Lower leg skin (tissue), 4 donors: ENCODE data around the gene STAB1. TPM values are rescaled to one million over a fixed set of nuclear protein-coding genes. Genes with fewer than 3 reads are reported as not detected.

ENCODE experiments used
- DNase-seq, 2 donors: peaks; one replicate each; pipeline ENCODE4 v3.0.0-alpha.2; 2019; ENCODE audit warnings: low spot score in 2 of 2
- H3K4me3 ChIP-seq: fragments of 200-600 bp; sonication (generic); 2 replicates; pipeline ENCODE4 v1.5.1; 2017; ENCODE audit warnings: mild to moderate bottlenecking, low read depth; ENCODE audit not compliant: poor library complexity, severe bottlenecking
- CTCF ChIP-seq, 3 donors: fragments of 450-650 bp; IDR thresholded peaks; one replicate each; pipeline ENCODE4 v1.5.1; 2016; ENCODE audit warnings: antibody characterized with exemption in 3 of 3, mild to moderate bottlenecking in 3 of 3, moderate library complexity in 2 of 3
- POLR2A ChIP-seq, 2 donors: fragments of 450-650 bp; IDR thresholded peaks; one replicate each; pipeline ENCODE4 v1.6.1; 2016 to 2017; ENCODE audit warnings: antibody characterized with exemption in 2 of 2, mild to moderate bottlenecking in 1 of 2, moderate library complexity in 1 of 2
- WGBS, 2 donors: methylation state at CpG; one replicate each; pipeline ENCODE4 v1.1.5; 2018; 5-methylcytosine and 5-hydroxymethylcytosine counted together
- intact Hi-C: fragments of 100-400 bp; cut with DNase I; formaldehyde crosslinking; loops from one replicate; pipeline ENCODE4 v1.15.0; 2023; ENCODE audit warnings: low total_unique reads
- total RNA-seq, 4 donors: library from RNA; depleted of rRNA; stranded (reverse); fragments of >200 nt; gene quantifications; one replicate each; pipeline ENCODE4 v1.1.0, GENCODE V29; 2016

The STAB1 gene
- total RNA-seq, 4 donors from 2014 or later, result 10.1 to 23.9 (median 12.1) TPM

GRCh38 chr3:52492059-52492458, 3.1 kb upstream of the STAB1 start:
- no peak for TF ChIP-seq CTCF (IDR thresholded peaks at IDR 0.05)
- no peak for TF ChIP-seq POLR2A (IDR thresholded peaks at IDR 0.05)
- WGBS, 2 donors, result 88 to 94% methylated on average over 16 to 17 of the region's 21 CpGs
- DNase-seq, result no peak

GRCh38 chr3:52493232-52494017, 1.7 kb upstream of the STAB1 start:
- intact Hi-C loops, result no loop called here
- no peak overlapping the region for H3K4me3 ChIP-seq
- no peak for DNase-seq
- 89 to 92% methylated on average over 7 of the region's 7 CpGs for WGBS, 2 donors
- TF ChIP-seq POLR2A (IDR thresholded peaks at IDR 0.05), result no peak
- no peak for TF ChIP-seq CTCF (IDR thresholded peaks at IDR 0.05)

More at GRCh38 chr3:52492059-52492458, 3.1 kb upstream of the STAB1 start:
- intact Hi-C loops, result no loop called here
- H3K4me3 ChIP-seq, result no peak overlapping the region

- H3K4me3 ChIP-seq, result no peak overlapping the region
- intact Hi-C loops, result no loop called here
- no peak for DNase-seq
- TF ChIP-seq CTCF (IDR thresholded peaks at IDR 0.05), result no peak
- TF ChIP-seq POLR2A (IDR thresholded peaks at IDR 0.05), result no peak
- WGBS, 2 donors, result 77 to 80% methylated on average over 7 of the region's 7 CpGs
These were observed 693 bp upstream of the STAB1 start for GRCh38 chr3:52494445-52494844.

- peak overlapping the region; percentile 12 for H3K4me3 ChIP-seq
- TF ChIP-seq CTCF (IDR thresholded peaks at IDR 0.05), result no peak
- no peak for TF ChIP-seq POLR2A (IDR thresholded peaks at IDR 0.05)
- WGBS, 2 donors, result 53 to 63% methylated on average over 11 to 15 of the region's 16 CpGs
- intact Hi-C loops, result no loop called here
- no peak for DNase-seq
These were observed 852 bp downstream of the STAB1 start for GRCh38 chr3:52495777-52496602.

- WGBS, 2 donors, result 63 to 73% methylated on average over 21 to 24 of the region's 24 CpGs
- DNase-seq, result peak; percentile 66 to 91
- no peak for TF ChIP-seq POLR2A (IDR thresholded peaks at IDR 0.05)
- no peak for TF ChIP-seq CTCF (IDR thresholded peaks at IDR 0.05)
- intact Hi-C loops, result no loop called here
- no peak overlapping the region for H3K4me3 ChIP-seq
These were observed 3.3 kb downstream of the STAB1 start for GRCh38 chr3:52498137-52499054.
